ENCODE data around the gene ADIPOR2. TPM values are rescaled to one million over a fixed set of nuclear protein-coding genes. Genes with fewer than 3 reads are reported as not detected.
A peak's percentile ranks its signal among the peaks of the same experiment; 100 is the strongest.

ADIPOR2 gene
- total and polyA plus RNA-seq, 7 donors: 25.2 to 65.9 (median 29.6) TPM

DNA sequence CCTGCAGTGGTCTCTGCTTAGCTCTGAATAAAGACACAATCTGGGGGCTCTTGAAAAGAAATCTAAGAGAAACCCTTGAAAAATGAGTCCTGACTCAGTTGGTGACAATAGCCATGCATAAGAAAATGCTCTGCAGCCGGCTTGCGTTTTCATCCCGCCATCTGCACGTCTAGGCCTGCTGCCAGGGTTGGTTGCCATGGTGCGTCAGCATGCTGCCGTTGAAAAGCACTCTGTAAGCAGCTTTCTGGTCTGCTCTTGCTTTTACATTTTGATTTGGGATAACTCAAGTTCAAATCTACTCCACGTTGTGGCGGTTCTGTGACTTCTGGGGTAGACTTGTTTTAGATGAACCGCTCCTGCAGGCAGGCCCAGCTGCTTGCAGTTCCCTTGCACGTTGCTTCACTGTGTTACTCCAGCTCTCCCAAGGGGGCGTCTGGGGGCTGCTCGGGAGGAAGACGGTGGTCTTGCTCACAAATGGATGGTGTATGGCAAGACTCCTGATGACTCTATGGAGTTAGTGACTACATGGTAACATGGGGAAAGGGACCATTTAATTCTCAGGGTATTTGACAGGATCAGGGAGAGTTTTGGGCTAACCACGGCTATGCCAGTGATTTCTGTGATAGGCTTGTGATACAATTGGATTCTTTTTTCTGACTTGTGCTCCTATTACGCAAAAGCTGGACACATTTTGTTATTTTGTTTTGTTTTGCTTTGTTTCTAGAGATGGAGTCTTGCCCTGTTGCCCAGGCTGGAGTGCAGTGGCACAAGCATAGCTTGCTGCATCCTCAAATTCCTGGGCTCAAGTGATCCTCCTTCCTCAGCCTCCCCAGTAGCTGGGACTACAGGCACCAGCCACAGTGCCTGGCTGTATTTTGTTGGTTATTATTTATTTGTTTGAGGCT lies 46.1 kb upstream of the ADIPOR2 start:
- H3K9me3 ChIP-seq: no peaks in the 10 kb centered on the region
- intact Hi-C loops (cut with DNase I): loop anchor here (5.0 to 10.0 kb wide), 2 partner anchors 298 to 940 kb away; no protein-coding TSS in a partner anchor
- H3K27ac ChIP-seq: peak overlapping the region; percentile 42 to 77 (median 64)
- H3K4me3 ChIP-seq: peak overlapping the region in 1 of 4 donors; percentile 8
- WGBS, 2 donors: 28 to 58% methylated on average over 15 of the region's 15 CpGs
- peaks cover 0 to 82% (median 53%) of the 10 kb centered on the region in 4 donors for H3K4me1 ChIP-seq
- peak; percentile 92 for DNase-seq
- TF ChIP-seq EP300 (IDR thresholded peaks at IDR 0.05) (no peak), POLR2AphosphoS5 (IDR thresholded peaks at IDR 0.05) (peak in 3 of 4 donors; percentile 38 to 61 (median 44))
- no peaks in the 10 kb centered on the region for H3K27me3 ChIP-seq
- H3K36me3 ChIP-seq: peaks cover 0 to 24% (median 7%) of the 10 kb centered on the region in 4 donors

DNA sequence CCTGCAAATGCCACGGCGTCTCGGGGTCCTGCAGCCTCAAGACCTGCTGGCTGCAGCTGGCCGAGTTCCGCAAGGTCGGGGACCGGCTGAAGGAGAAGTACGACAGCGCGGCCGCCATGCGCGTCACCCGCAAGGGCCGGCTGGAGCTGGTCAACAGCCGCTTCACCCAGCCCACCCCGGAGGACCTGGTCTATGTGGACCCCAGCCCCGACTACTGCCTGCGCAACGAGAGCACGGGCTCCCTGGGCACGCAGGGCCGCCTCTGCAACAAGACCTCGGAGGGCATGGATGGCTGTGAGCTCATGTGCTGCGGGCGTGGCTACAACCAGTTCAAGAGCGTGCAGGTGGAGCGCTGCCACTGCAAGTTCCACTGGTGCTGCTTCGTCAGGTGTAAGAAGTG lies 45.1 kb upstream of the ADIPOR2 start:
- peaks cover 0 to 17% (median 7%) of the 10 kb centered on the region in 4 donors for H3K36me3 ChIP-seq
- H3K27me3 ChIP-seq: no peaks in the 10 kb centered on the region
- no peak overlapping the region for H3K4me3 ChIP-seq
- intact Hi-C loops (cut with DNase I): loop anchor here (5.0 to 10.0 kb wide), 2 partner anchors 296 to 939 kb away; no protein-coding TSS in a partner anchor
- no peak for DNase-seq
- WGBS, 2 donors: 95 to 97% methylated on average over 29 of the region's 29 CpGs
- TF ChIP-seq, protein P1, sequence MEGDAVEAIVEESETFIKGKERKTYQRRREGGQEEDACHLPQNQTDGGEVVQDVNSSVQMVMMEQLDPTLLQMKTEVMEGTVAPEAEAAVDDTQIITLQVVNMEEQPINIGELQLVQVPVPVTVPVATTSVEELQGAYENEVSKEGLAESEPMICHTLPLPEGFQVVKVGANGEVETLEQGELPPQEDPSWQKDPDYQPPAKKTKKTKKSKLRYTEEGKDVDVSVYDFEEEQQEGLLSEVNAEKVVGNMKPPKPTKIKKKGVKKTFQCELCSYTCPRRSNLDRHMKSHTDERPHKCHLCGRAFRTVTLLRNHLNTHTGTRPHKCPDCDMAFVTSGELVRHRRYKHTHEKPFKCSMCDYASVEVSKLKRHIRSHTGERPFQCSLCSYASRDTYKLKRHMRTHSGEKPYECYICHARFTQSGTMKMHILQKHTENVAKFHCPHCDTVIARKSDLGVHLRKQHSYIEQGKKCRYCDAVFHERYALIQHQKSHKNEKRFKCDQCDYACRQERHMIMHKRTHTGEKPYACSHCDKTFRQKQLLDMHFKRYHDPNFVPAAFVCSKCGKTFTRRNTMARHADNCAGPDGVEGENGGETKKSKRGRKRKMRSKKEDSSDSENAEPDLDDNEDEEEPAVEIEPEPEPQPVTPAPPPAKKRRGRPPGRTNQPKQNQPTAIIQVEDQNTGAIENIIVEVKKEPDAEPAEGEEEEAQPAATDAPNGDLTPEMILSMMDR (IDR thresholded peaks at IDR 0.05): no peak
- TF ChIP-seq POLR2A (IDR thresholded peaks at IDR 0.05): no peak
- no peak for TF ChIP-seq EP300 (IDR thresholded peaks at IDR 0.05)
- TF ChIP-seq POLR2AphosphoS5 (IDR thresholded peaks at IDR 0.05): no peak
- H3K4me1 ChIP-seq: peaks cover 0 to 88% (median 61%) of the 10 kb centered on the region in 4 donors
- H3K27ac ChIP-seq: peak overlapping the region in 3 of 4 donors; percentile 58 to 77 (median 70)
- no peaks in the 10 kb centered on the region for H3K9me3 ChIP-seq

DNA sequence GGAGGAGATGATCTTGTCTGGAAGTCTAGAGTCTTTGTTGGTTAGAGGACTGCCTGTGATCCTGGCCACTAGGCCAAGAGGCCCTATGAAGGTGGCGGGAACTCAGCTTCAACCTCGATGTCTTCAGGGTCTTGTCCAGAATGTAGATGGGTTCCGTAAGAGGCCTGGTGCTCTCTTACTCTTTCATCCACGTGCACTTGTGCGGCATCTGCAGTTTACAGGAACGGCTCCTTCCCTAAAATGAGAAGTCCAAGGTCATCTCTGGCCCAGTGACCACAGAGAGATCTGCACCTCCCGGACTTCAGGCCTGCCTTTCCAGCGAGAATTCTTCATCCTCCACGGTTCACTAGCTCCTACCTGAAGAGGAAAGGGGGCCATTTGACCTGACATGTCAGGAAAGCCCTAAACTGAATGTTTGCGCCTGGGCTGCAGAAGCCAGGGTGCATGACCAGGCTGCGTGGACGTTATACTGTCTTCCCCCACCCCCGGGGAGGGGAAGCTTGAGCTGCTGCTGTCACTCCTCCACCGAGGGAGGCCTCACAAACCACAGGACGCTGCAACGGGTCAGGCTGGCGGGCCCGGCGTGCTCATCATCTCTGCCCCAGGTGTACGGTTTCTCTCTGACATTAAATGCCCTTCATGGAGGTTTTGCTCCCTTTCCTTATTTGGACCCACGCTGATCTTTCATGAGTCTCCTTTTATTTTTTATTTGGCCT lies 44.1 kb upstream of the ADIPOR2 start:
- intact Hi-C loops (cut with DNase I): loop anchor here (5.0 to 10.0 kb wide), 2 partner anchors 296 to 938 kb away; no protein-coding TSS in a partner anchor
- H3K4me1 ChIP-seq: peaks cover 0 to 90% (median 67%) of the 10 kb centered on the region in 4 donors
- peak overlapping the region in 2 of 4 donors; percentile 18 to 77 for H3K27ac ChIP-seq
- H3K9me3 ChIP-seq: no peaks in the 10 kb centered on the region
- no peak overlapping the region for H3K4me3 ChIP-seq
- H3K36me3 ChIP-seq: peaks cover 0 to 17% (median 7%) of the 10 kb centered on the region in 4 donors
- 78 to 85% methylated on average over 21 of the region's 21 CpGs for WGBS, 2 donors
- TF ChIP-seq POLR2A (IDR thresholded peaks at IDR 0.05) (no peak), EP300 (IDR thresholded peaks at IDR 0.05) (no peak)
- TF ChIP-seq, protein P1 (IDR thresholded peaks at IDR 0.05): no peak
- no peaks in the 10 kb centered on the region for H3K27me3 ChIP-seq
- DNase-seq: no peak

DNA sequence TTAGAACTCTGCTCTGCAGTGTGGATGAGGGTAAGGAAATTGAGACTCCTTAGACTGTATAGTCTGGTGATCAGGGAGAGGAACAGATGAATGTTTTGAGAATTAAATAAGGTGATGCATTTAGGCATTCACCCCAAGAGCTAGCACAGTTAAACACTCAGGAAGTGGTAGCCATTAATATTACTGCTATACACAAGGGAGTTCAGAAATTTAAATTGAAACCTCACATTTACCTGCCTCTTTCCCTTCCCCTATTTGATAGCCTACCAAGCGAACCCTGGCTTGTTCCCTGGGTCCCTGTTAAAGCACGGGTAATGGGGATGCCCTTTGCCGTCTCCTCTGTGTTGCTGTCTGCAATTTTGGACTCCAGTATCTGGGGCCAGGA lies 43.6 kb upstream of the ADIPOR2 start:
- peaks cover 0 to 17% (median 7%) of the 10 kb centered on the region in 4 donors for H3K36me3 ChIP-seq
- H3K27ac ChIP-seq: peak overlapping the region in 1 of 4 donors; percentile 77
- no peaks in the 10 kb centered on the region for H3K27me3 ChIP-seq
- intact Hi-C loops (cut with DNase I): loop anchor here (5.0 to 10.0 kb wide), 2 partner anchors 295 to 938 kb away; no protein-coding TSS in a partner anchor
- TF ChIP-seq, protein P1 (IDR thresholded peaks at IDR 0.05): no peak
- TF ChIP-seq POLR2A (IDR thresholded peaks at IDR 0.05) (no peak), POLR2AphosphoS5 (IDR thresholded peaks at IDR 0.05) (no peak), EP300 (IDR thresholded peaks at IDR 0.05) (no peak)
- no peaks in the 10 kb centered on the region for H3K9me3 ChIP-seq
- H3K4me3 ChIP-seq: no peak overlapping the region
- WGBS, 2 donors: 88 to 91% methylated on average over 3 of the region's 3 CpGs
- DNase-seq: no peak
- peaks cover 0 to 93% (median 70%) of the 10 kb centered on the region in 4 donors for H3K4me1 ChIP-seq

All from sigmoid colon (tissue), 7 donors.